GM21529 (cell line): ENCODE data around the gene CHST9.
"Not testable (repeated sequence)": the region's sequence is repeated elsewhere in the genome, so short reads cannot be mapped to it uniquely, and the experiment has no call there.

ENCODE experiments used
- ATAC-seq: cut with Tn5 transposase; IDR thresholded peaks from one replicate; pipeline ENCODE4 v1.9.1; 2021; ENCODE audit not compliant: unreplicated experiment

CHST9 gene

GRCh38 chr18:27185025-27185763 is at the start of gene CHST9:
Gene CHST9 (minus strand): TSS chr18:27185308. CDS start chr18:27142809, 42,499 bp downstream.
- ATAC-seq = no peak

GRCh38 chr18:27232355-27232754 is 47.2 kb upstream of the CHST9 start:
- not testable (repeated sequence) for ATAC-seq

GRCh38 chr18:27231671-27232070 is 46.6 kb upstream of the CHST9 start:
- ATAC-seq = not testable (repeated sequence)

- ATAC-seq = not testable (repeated sequence)
Measured at GRCh38 chr18:27231221-27231620, 46.1 kb upstream of the CHST9 start.

GRCh38 chr18:27227721-27228120 is 42.6 kb upstream of the CHST9 start:
- ATAC-seq = no peak

- no peak for ATAC-seq
Measured at GRCh38 chr18:27226556-27227075, 41.5 kb upstream of the CHST9 start.

GRCh38 chr18:27225947-27226481 is 40.9 kb upstream of the CHST9 start:
- no peak for ATAC-seq

GRCh38 chr18:27223526-27224291 is 38.6 kb upstream of the CHST9 start:
- no peak for ATAC-seq

- no peak for ATAC-seq
Measured at GRCh38 chr18:27214831-27215230, 29.7 kb upstream of the CHST9 start.

- ATAC-seq = no peak
Measured at GRCh38 chr18:27213123-27213717, 28.1 kb upstream of the CHST9 start.

- no peak for ATAC-seq
Measured at GRCh38 chr18:27211569-27211968, 26.5 kb upstream of the CHST9 start.

GRCh38 chr18:27206411-27206810 is 21.3 kb upstream of the CHST9 start:
- no peak for ATAC-seq

- no peak for ATAC-seq
Measured at GRCh38 chr18:27202741-27203140, 17.6 kb upstream of the CHST9 start.

- ATAC-seq = no peak
Measured at GRCh38 chr18:27198036-27198435, 12.9 kb upstream of the CHST9 start.

GRCh38 chr18:27188309-27188708 is 3.2 kb upstream of the CHST9 start:
- ATAC-seq = no peak

- ATAC-seq = no peak
Measured at GRCh38 chr18:27185897-27186296, 789 bp upstream of the CHST9 start.

- no peak for ATAC-seq
Measured at GRCh38 chr18:27184115-27185024, 738 bp downstream of the CHST9 start.

- ATAC-seq = no peak
Measured at GRCh38 chr18:27181726-27182125, 3.4 kb downstream of the CHST9 start.

GRCh38 chr18:27178424-27178823 is 6.7 kb downstream of the CHST9 start:
- ATAC-seq = no peak

GRCh38 chr18:27175914-27176313 is 9.2 kb downstream of the CHST9 start:
- ATAC-seq = no peak
